GM23338 (cell line): ENCODE measurements around the gene ZFYVE28. TPM values are rescaled to one million over a fixed set of nuclear protein-coding genes. Genes with fewer than 3 reads are reported as not detected.

Experiments used
- ATAC-seq: fragments of 200-7000 bp; cut with Tn5 transposase; 3 replicates; pipeline ENCODE4 v1.9.1; 2020
- DNase-seq: peaks from one replicate; pipeline ENCODE4 v3.0.0-alpha.2; 2015; ENCODE audit warnings: low spot score
- H2AFZ ChIP-seq: fragments of 200-600 bp; sonication (generic); 2 replicates; pipeline ENCODE4 v1.8.0; 2016; ENCODE audit warnings: antibody characterized with exemption, mild to moderate bottlenecking, moderate library complexity
- H3F3A ChIP-seq: fragments of 200-600 bp; sonication (generic); replicated peaks from 2 replicates; pipeline ENCODE4 v1.8.0; 2017; ENCODE audit warnings: antibody characterized with exemption, mixed run types, low read depth
- H3K27ac ChIP-seq: fragments of 200-600 bp; sonication (generic); 2 replicates; pipeline ENCODE4 v1.6.1; 2016; ENCODE audit warnings: low read depth
- H3K27me3 ChIP-seq: fragments of 200-600 bp; sonication (generic); 2 replicates; pipeline ENCODE4 v1.8.0; 2016; ENCODE audit warnings: mild to moderate bottlenecking, mixed run types, moderate library complexity; ENCODE audit not compliant: insufficient read depth
- H3K36me3 ChIP-seq: fragments of 200-600 bp; sonication (generic); 2 replicates; pipeline ENCODE4 v1.8.0; 2016; ENCODE audit warnings: mild to moderate bottlenecking; ENCODE audit not compliant: insufficient read depth
- H3K4me1 ChIP-seq: fragments of 200-600 bp; sonication (generic); 2 replicates; pipeline ENCODE4 v1.8.0; 2016; ENCODE audit warnings: mild to moderate bottlenecking, moderate library complexity; ENCODE audit not compliant: insufficient read depth
- H3K4me2 ChIP-seq: fragments of 200-600 bp; sonication (generic); 2 replicates; pipeline ENCODE4 v1.7.1; 2017; ENCODE audit warnings: mixed run types
- H3K4me3 ChIP-seq: fragments of 200-600 bp; sonication (generic); 2 replicates; pipeline ENCODE4 v1.6.1; 2016; ENCODE audit warnings: mixed run types
- H3K79me2 ChIP-seq: fragments of 200-600 bp; sonication (generic); replicated peaks from 2 replicates; pipeline ENCODE4 v1.8.0; 2017; ENCODE audit warnings: mild to moderate bottlenecking; ENCODE audit not compliant: insufficient read depth
- H3K9me2 ChIP-seq: fragments of 200-600 bp; sonication (generic); 2 replicates; pipeline ENCODE4 v1.8.0; 2017; ENCODE audit not compliant: insufficient read depth
- H4K20me1 ChIP-seq: fragments of 200-600 bp; sonication (generic); replicated peaks from 2 replicates; pipeline ENCODE4 v1.8.0; 2017; ENCODE audit warnings: mild to moderate bottlenecking; ENCODE audit not compliant: insufficient read depth
- H3K27ac Mint-ChIP-seq: 2 replicates; pipeline ENCODE4 v1.8.0; 2020; ENCODE audit warnings: inconsistent platforms, mild to moderate bottlenecking, moderate library complexity, mixed read lengths
- H3K27me3 Mint-ChIP-seq: 3 replicates; pipeline ENCODE4 v1.8.0; 2022; ENCODE audit warnings: low read depth, mild to moderate bottlenecking, moderate library complexity, mixed read lengths, inconsistent platforms; ENCODE audit not compliant: insufficient read depth, poor library complexity
- H3K36me3 Mint-ChIP-seq: 3 replicates; pipeline ENCODE4 v1.8.0; 2021; ENCODE audit warnings: low read depth, mild to moderate bottlenecking, inconsistent platforms, moderate library complexity, mixed read lengths
- H3K4me1 Mint-ChIP-seq: 3 replicates; pipeline ENCODE4 v1.8.0; 2020; ENCODE audit warnings: mild to moderate bottlenecking, inconsistent platforms, mixed read lengths
- H3K4me3 Mint-ChIP-seq: 3 replicates; pipeline ENCODE4 v1.8.0; 2021; ENCODE audit warnings: moderate library complexity, mild to moderate bottlenecking, inconsistent platforms, mixed read lengths
- H3K9me3 Mint-ChIP-seq: 3 replicates; pipeline ENCODE4 v1.8.0; 2020; ENCODE audit warnings: moderate library complexity, mild to moderate bottlenecking, inconsistent platforms, mixed read lengths
- CREB1 ChIP-seq: fragments of 250-450 bp; sonication (Bioruptor Pico); IDR thresholded peaks from 2 replicates; pipeline ENCODE4 v1.5.0; 2020; ENCODE audit warnings: low read depth, mild to moderate bottlenecking, moderate library complexity
- CTCF ChIP-seq, 2 experiments: fragments of 200-600 bp in 1 of 2; sonication (generic) in 1 of 2; conservative IDR thresholded peaks; 2 replicates each; pipeline versions ENCODE4 v1.5.1 to v1.6.1; 2016 to 2017; ENCODE audit warnings: antibody characterized with exemption in 2 of 2, low read depth in 2 of 2, mild to moderate bottlenecking in 2 of 2, moderate library complexity in 1 of 2
- ETS1 ChIP-seq: IDR thresholded peaks from 2 replicates; pipeline ENCODE4 v1.6.1; 2016; ENCODE audit warnings: antibody characterized with exemption
- EZH2 ChIP-seq: fragments of 200-600 bp; sonication (generic); IDR thresholded peaks from one replicate; pipeline ENCODE4 v1.8.0; 2017; ENCODE audit warnings: antibody characterized with exemption, mild to moderate bottlenecking, low read depth; ENCODE audit not compliant: unreplicated experiment
- EZH2phosphoT487 ChIP-seq: fragments of 200-600 bp; sonication (generic); IDR thresholded peaks from one replicate; pipeline ENCODE4 v1.8.1; 2018; ENCODE audit warnings: antibody characterized with exemption; ENCODE audit not compliant: unreplicated experiment
- JUNB ChIP-seq: IDR thresholded peaks from one replicate; pipeline ENCODE4 v1.6.1; 2016; ENCODE audit warnings: antibody characterized with exemption; ENCODE audit not compliant: unreplicated experiment
- NANOG ChIP-seq: IDR thresholded peaks from 2 replicates; pipeline ENCODE4 v1.6.1; 2016; ENCODE audit warnings: antibody characterized with exemption, borderline replicate concordance
- POLR2AphosphoS5 ChIP-seq: IDR thresholded peaks from 2 replicates; pipeline ENCODE4 v1.6.1; 2016; ENCODE audit warnings: antibody characterized with exemption, low read depth
- REST ChIP-seq: IDR thresholded peaks from one replicate; pipeline ENCODE4 v1.6.1; 2018; ENCODE audit warnings: antibody characterized with exemption; ENCODE audit not compliant: unreplicated experiment
- STAT1 ChIP-seq: IDR thresholded peaks from one replicate; pipeline ENCODE4 v1.6.1; 2016; ENCODE audit warnings: antibody characterized with exemption; ENCODE audit not compliant: unreplicated experiment
- ZNF114 ChIP-seq: fragments of 250-450 bp; sonication (Bioruptor Pico); IDR thresholded peaks from 2 replicates; pipeline ENCODE4 v1.5.0; 2020; ENCODE audit warnings: mild to moderate bottlenecking, moderate library complexity
- ZNF331 ChIP-seq: fragments of 250-450 bp; sonication (Bioruptor Pico); IDR thresholded peaks from 2 replicates; pipeline ENCODE4 v1.5.0; 2020; ENCODE audit warnings: low read depth, mild to moderate bottlenecking, moderate library complexity
- ZNF462 ChIP-seq: fragments of 250-450 bp; sonication (Bioruptor Pico); IDR thresholded peaks from 2 replicates; pipeline ENCODE4 v1.5.0; 2020; ENCODE audit warnings: mild to moderate bottlenecking, moderate library complexity
- polyA plus RNA-seq: library from polyadenylated mRNA; unstranded; fragments of >200 nt; fragmentation: Nextera tagmentation; extraction: Ambion mirVana; gene quantifications from 2 replicates; pipeline ENCODE4 v1.2.1, GENCODE V29; 2016
- total RNA-seq: library from RNA; depleted of rRNA; stranded (reverse); fragments of >200 nt; shearing (Covaris generic); gene quantifications from 2 replicates; pipeline ENCODE4 v1.2.3, GENCODE V29; 2014

The ZFYVE28 gene
- total and polyA plus RNA-seq, 2 experiments from 2014 or later = 2.6 to 4.6 TPM

GRCh38 chr4:2249526-2250356 lies 168.7 kb downstream of the ZFYVE28 start:
- Histone ChIP-seq H3K27ac (no peak overlapping the region), H2AFZ (no peak overlapping the region), H3K4me2 (no peak overlapping the region), H3K79me2 (no peaks in the 10 kb centered on the region), H3F3A (no peaks in the 10 kb centered on the region), H3K9me2 (no peaks in the 10 kb centered on the region), H3K36me3 (no peaks in the 10 kb centered on the region), H3K4me1 (peaks cover 5% of the 10 kb centered on the region; the same call in 1 of the 2 replicates), H3K27me3 (no peaks in the 10 kb centered on the region), H3K4me3 (no peak overlapping the region), H4K20me1 (no peaks in the 10 kb centered on the region)
- H3K9me3 Mint-ChIP-seq = peaks cover 9% of the 10 kb centered on the region
- DNase-seq = no peak
- peaks cover 12% of the 10 kb centered on the region for H3K4me1 Mint-ChIP-seq
- H3K27ac Mint-ChIP-seq = no peak overlapping the region
- no peak for ATAC-seq
- peaks cover 9% of the 10 kb centered on the region for H3K36me3 Mint-ChIP-seq
- peaks cover 5% of the 10 kb centered on the region for H3K27me3 Mint-ChIP-seq
- H3K4me3 Mint-ChIP-seq = no peak overlapping the region
- no peak for TF ChIP-seq ETS1
- no peak for TF ChIP-seq ZNF462 (CRISPR knock-in tag)
- TF ChIP-seq POLR2AphosphoS5 = no peak
- TF ChIP-seq ZNF114 (CRISPR knock-in tag) = no peak
- TF ChIP-seq EZH2phosphoT487 = no peak
- TF ChIP-seq STAT1 = no peak
- no peak for TF ChIP-seq EZH2
- no peak for TF ChIP-seq CTCF (conservative IDR thresholded peaks at IDR 0.05; ENCODE audit: low read depth in 2 of 2)
- TF ChIP-seq NANOG = no peak
- no peak for TF ChIP-seq REST
- no peak for TF ChIP-seq CREB1
- TF ChIP-seq JUNB = no peak
- no peak for TF ChIP-seq ZNF331
